Activated naive CD4-positive, alpha-beta T cell treated with anti-CD3 and anti-CD28 coated beads, Interleukin-2, amount 10 ng/mL, durations not matched to agents 7 days and 5 days (primary cell): ENCODE results near the gene OR6C2.
"Not testable (repeated sequence)": the region's sequence is repeated elsewhere in the genome, so short reads cannot be mapped to it uniquely, and the experiment has no call there.

Source experiments
- CTCF ChIA-PET: fragments of 350-600 bp; sonication (Branson Sonifier 250); formaldehyde crosslinking; loops from one replicate; lab custom pipeline; 2021; ENCODE audit warnings: antibody characterized with exemption; lab: Charles Lee
- DNase-seq: peaks from one replicate; pipeline ENCODE4 v3.0.0-alpha.2; 2020
- H3K27ac Mint-ChIP-seq: one replicate; pipeline ENCODE4 v1.8.0; 2021; ENCODE audit warnings: mild to moderate bottlenecking, moderate library complexity, mixed read lengths
- H3K27me3 Mint-ChIP-seq: one replicate; pipeline ENCODE4 v1.8.0; 2021; ENCODE audit warnings: mild to moderate bottlenecking, mixed read lengths
- H3K36me3 Mint-ChIP-seq: one replicate; pipeline ENCODE4 v1.8.0; 2021; ENCODE audit warnings: mixed read lengths
- H3K4me1 Mint-ChIP-seq: one replicate; pipeline ENCODE4 v1.8.0; 2021; ENCODE audit warnings: mixed read lengths
- H3K4me3 Mint-ChIP-seq: one replicate; pipeline ENCODE4 v1.8.0; 2021; ENCODE audit warnings: mild to moderate bottlenecking, moderate library complexity, mixed read lengths
- H3K9me3 Mint-ChIP-seq: one replicate; pipeline ENCODE4 v1.8.0; 2021; ENCODE audit warnings: mixed read lengths

The OR6C2 gene

DNA sequence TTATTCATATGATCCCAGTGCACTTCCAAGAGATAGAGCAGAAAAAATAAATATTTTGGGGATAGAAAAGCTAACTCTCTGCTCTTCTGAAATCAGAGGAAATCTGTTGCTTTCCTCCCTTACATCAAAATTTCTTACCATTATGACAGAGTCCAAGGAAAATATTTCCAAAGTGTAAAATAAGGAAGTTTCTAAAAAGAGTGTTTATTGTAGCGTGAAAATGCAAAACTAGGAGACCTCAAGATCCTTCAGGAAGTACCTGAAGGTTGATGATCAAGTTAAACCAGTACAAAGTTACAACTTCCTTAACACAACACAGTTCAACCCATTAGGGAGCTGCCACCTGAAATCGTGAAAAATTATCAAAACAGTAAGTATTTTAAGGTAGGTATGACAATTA is at the start of gene OR6C2:
Gene OR6C2, plus strand, starts transcription at position 301 of the 400 bp plus-strand sequence. CDS start 8,138 bp downstream, outside the sequence.
- CTCF ChIA-PET = no interaction called here

DNA sequence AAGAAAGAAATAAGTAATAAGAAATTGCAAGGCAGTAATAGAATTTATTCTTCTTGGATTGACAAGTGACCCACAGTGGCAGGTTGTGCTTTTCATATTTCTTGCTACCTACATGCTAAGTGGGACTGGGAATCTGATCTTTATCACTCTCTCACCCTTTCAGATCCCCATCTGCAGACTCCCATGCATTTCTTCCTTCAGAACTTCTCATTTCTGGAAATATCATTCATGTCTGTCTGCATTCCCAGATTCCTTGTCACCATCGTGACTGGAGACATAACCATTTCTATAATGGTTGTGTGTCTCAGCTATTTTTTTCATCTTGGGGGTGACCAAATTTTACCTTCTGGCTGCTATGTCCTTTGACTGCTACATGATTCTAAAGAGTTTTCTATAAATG is 47.5 kb upstream of the OR6C2 start:
- CTCF ChIA-PET = no interaction called here
- DNase-seq = no peak
- H3K36me3 Mint-ChIP-seq = no peaks in the 10 kb centered on the region
- no peak overlapping the region for H3K4me3 Mint-ChIP-seq
- H3K27me3 Mint-ChIP-seq = peaks cover 4% of the 10 kb centered on the region
- H3K9me3 Mint-ChIP-seq = no peaks in the 10 kb centered on the region
- H3K27ac Mint-ChIP-seq = no peak overlapping the region
- no peaks in the 10 kb centered on the region for H3K4me1 Mint-ChIP-seq

More for the DNA sequence above, at the start of gene OR6C2:
- H3K36me3 Mint-ChIP-seq = no peaks in the 10 kb centered on the region
- no peak for DNase-seq
- no peak within 1 kb of the TSS for H3K27ac Mint-ChIP-seq
- H3K4me3 Mint-ChIP-seq = no peak within 1 kb of the TSS
- no peaks in the 10 kb centered on the region for H3K4me1 Mint-ChIP-seq
- H3K27me3 Mint-ChIP-seq = no peaks in the 10 kb centered on the region
- peaks cover 2% of the 10 kb centered on the region for H3K9me3 Mint-ChIP-seq

DNA sequence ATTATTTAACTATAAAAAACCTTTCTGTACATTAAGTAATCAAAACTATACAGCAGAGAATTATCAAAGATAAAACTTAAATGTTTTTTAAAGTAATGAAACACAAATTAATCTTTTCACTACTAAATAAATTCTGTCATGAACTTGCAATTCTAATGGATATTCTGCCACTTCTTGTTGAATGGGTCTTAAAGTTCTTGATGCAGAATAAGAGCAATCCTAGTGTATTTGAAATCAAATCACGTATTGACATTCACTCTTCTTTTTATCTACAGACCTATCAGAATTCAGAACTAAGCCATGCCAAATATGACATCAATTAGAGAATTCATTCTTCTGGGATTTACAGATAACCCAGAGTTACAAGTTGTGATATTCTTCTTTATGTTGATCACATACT is 43.6 kb upstream of the OR6C2 start, which contains the start of gene OR6C65:
Gene OR6C65, plus strand, starts transcription at position 301 of the 400 bp plus-strand sequence. Its CDS starts 0 bp downstream, at position 301.
- CTCF ChIA-PET = no interaction called here

DNA sequence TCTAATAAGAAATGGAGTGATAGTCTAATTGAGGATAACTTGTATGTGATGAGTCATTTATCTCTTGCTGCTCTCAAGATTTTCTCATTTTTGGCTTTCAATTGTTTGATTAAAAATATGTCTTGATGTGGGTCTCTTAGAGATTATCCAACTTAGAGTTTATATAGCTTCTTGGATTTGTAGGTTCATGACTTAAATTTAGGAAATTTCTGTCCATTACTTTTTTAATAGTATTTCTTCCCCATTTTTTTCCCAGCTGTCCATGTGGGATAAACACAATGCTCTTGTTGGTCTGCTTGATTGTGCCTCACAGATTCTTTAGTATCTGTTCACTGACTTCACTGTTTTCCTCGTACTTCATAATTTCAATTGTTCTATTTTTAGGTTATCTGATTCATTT is 36.0 kb upstream of the OR6C2 start:
- Mint-ChIP-seq H3K4me3 (no peak overlapping the region), H3K36me3 (no peaks in the 10 kb centered on the region), H3K4me1 (no peaks in the 10 kb centered on the region), H3K27ac (no peak overlapping the region), H3K9me3 (no peaks in the 10 kb centered on the region), H3K27me3 (peaks cover 10% of the 10 kb centered on the region)
- CTCF ChIA-PET = no interaction called here
- no peak for DNase-seq

More for the DNA sequence above, 43.6 kb upstream of the OR6C2 start, which contains the start of gene OR6C65:
- Mint-ChIP-seq H3K36me3 (no peaks in the 10 kb centered on the region), H3K4me3 (no peak within 1 kb of the TSS), H3K9me3 (no peaks in the 10 kb centered on the region), H3K27ac (no peak within 1 kb of the TSS), H3K27me3 (no peaks in the 10 kb centered on the region), H3K4me1 (no peaks in the 10 kb centered on the region)
- DNase-seq = no peak

DNA sequence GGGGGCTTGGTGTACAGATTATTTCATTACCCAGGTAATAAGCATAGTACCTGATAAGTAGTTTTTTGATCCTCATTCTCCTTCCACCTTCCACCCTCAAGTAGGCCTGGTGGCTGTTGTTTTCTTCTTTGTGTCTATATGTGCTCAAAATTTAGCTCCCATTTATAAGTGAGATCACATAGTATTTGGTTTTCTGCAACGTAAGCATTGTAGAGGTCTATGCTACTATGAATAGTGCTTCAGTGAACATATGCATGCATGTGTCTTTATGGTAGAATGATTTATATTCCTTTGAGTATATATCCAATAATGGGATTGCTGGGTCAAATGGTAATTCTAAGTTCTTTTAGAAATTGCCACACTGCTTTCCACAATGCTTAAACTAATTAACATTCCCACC is 34.7 kb upstream of the OR6C2 start:
- H3K9me3 Mint-ChIP-seq, H3K4me1 Mint-ChIP-seq, H3K36me3 Mint-ChIP-seq, H3K4me3 Mint-ChIP-seq, H3K27ac Mint-ChIP-seq, DNase-seq, CTCF ChIA-PET: not testable (repeated sequence)
- H3K27me3 Mint-ChIP-seq = peaks cover 13% of the 10 kb centered on the region

DNA sequence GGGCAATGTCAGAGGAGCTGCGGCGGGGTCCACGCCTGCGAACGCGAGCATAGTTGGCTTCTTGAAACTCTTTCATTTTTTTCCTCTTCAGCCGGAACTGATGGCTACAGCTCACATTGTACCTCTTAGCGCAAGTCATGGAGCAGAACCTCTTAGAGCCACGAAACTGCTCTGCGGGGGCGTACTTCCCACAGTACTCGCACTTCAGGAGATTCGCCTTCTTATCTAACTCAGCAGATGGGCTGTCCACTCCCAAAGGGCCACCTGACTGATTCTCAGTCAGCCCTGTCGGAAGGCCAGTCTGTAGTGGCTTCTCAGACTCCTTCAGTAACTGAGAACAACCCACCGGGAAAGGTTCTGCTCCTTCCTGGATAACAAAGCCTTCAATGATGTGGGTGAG is 31.7 kb upstream of the OR6C2 start:
- peaks cover 27% of the 10 kb centered on the region for H3K27me3 Mint-ChIP-seq
- CTCF ChIA-PET = not testable (repeated sequence)

DNA sequence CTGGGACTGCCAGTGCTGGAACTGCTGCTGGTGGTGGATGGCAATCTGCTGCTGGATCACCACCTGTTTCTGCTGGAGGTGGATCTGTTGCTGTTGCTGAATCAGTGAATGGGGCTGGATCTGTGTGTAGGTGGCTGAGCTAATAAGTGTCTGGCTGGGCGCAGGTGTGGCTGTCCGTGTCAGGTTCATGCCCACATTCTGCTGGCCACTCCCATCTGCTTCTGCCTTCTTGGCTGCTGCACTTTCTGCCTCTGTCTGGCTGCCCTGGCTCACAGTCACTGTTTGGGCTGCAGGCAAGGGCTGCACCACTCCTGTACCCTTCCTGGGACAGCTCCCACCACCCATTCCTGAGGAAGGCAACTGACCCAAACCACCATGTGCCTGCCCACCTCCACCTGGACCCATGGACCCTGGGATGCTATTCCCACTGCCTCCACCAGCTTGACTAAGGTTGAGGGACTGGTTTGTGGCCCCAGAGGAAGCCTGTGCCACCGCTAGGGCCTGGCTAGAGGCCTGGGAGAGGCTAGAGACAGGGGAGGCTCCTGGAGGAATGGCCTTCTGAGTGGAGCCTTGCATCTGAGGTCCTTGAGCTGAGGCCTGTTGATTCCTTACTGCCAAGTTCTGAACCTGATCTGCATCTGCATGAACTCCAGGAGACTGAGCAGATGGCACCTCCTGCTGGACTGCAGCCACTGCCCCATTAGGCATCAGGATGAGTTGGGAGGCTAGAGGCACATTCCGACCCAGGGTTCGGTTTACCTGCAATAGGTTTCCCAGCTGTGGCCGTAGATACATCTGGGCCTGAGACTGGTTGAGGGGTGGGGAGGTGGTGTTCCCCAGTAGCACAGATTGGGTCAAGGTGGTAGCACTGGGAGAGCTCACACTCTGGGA is 30.1 kb upstream of the OR6C2 start:
- CTCF ChIA-PET, H3K4me1 Mint-ChIP-seq, H3K4me3 Mint-ChIP-seq, DNase-seq, H3K36me3 Mint-ChIP-seq, H3K9me3 Mint-ChIP-seq, H3K27ac Mint-ChIP-seq: not testable (repeated sequence)
- H3K27me3 Mint-ChIP-seq = peaks cover 27% of the 10 kb centered on the region

More for the DNA sequence above, 31.7 kb upstream of the OR6C2 start:
- not testable (repeated sequence) for H3K9me3 Mint-ChIP-seq, H3K36me3 Mint-ChIP-seq, DNase-seq, H3K4me1 Mint-ChIP-seq, H3K27ac Mint-ChIP-seq, H3K4me3 Mint-ChIP-seq

DNA sequence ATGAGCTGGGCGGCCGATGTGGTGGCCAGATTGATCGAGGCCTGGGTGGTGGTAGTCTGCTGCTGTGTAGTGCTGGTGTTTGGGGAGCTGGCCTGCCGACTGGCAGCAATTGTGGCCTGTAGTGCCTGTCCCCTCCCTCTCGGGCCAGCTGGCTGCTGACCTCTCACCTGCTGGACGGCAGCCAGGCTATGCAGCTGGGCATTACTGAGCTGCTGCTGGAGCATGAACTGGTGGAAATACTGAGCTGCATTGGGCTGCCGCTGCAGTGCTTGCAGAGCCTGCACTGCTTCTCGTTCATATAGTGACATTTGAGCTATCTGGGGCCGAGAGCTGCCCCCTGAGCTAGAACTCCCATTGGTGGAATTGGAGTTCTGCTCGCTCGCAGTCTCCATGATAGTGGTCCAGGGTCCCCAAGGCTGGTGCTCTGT is 29.5 kb upstream of the OR6C2 start:
- H3K9me3 Mint-ChIP-seq, H3K4me3 Mint-ChIP-seq, DNase-seq, H3K4me1 Mint-ChIP-seq, CTCF ChIA-PET, H3K36me3 Mint-ChIP-seq, H3K27ac Mint-ChIP-seq: not testable (repeated sequence)
- H3K27me3 Mint-ChIP-seq = peaks cover 27% of the 10 kb centered on the region

DNA sequence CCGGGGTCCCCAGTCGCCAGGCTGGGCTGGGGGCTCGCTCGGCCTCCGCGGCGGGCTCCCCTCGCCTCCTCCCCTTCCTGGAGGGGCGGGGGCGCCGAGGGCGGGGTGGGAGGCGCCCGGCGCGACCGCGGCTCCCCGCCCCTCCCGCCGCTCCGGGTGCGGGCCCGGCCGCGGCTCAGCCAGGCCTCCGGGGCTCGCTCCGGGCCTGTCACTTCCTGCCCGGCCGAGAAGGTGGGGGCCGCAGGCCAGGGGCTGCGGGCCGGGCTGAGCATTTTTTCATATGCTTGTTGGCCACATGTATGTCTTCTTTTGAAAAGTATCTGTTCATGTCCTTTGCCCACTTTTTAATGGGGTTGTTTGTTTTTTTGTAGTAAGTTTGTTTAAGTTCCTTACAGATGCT is 29.0 kb upstream of the OR6C2 start:
- peaks cover 27% of the 10 kb centered on the region for H3K27me3 Mint-ChIP-seq
- CTCF ChIA-PET, H3K4me1 Mint-ChIP-seq, H3K36me3 Mint-ChIP-seq, H3K4me3 Mint-ChIP-seq, H3K9me3 Mint-ChIP-seq, DNase-seq, H3K27ac Mint-ChIP-seq: not testable (repeated sequence)

DNA sequence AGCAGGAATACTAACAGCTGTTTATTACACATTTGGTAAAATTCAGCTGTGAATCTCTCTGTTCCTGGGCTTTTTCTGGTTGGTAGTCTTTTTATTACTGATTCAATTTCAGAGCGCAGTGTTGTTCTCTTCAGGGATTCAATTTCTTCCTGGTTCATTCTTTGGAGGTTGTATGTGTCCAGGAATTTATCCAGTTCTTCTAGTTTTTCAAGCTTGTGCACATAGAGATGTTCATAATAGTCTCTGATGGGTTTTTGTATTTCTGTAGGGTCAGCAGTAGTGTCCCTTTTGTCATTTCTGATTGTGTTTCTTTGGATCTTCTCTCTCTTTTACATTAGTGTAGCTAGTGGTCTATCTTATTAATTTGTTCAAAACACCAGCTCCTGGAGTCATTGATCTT is 26.9 kb upstream of the OR6C2 start:
- Mint-ChIP-seq H3K4me1 (no peaks in the 10 kb centered on the region), H3K9me3 (no peaks in the 10 kb centered on the region), H3K36me3 (no peaks in the 10 kb centered on the region), H3K27ac (no peak overlapping the region), H3K4me3 (no peak overlapping the region), H3K27me3 (peaks cover 26% of the 10 kb centered on the region)
- CTCF ChIA-PET = no interaction called here
- no peak for DNase-seq

DNA sequence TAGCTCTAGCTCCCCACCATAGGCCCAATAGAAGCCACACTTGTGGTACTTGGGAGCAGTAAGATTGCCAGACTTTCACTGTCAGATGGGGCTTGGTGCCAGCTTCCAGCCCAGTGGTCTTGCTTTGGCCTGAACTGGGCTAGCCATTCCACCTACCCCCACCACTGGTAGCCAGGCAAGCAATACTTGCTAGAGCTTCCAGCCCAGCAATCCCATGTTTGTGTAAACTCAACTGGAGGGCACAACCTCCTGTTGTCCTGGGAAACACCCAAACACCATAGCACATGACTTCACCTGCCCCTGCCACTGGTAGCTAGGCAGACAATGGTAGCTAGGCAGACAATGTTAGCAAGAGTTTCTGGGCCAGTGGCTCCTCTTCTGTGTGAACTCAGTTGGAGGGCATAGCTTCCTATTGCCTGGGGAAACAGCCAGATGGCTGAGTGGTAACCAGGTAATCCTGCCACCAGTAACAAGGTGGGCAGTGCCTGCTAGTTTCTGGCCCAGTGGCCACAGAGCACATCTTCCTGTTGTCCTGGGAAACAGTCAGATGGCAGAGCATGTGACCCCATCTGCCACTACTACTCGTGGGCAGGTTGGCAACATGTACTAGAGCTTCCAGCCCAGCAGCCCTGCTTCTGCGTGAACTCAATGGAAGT is 23.4 kb upstream of the OR6C2 start:
- Mint-ChIP-seq H3K27ac (no peak overlapping the region), H3K36me3 (no peaks in the 10 kb centered on the region), H3K4me1 (no peaks in the 10 kb centered on the region), H3K9me3 (no peaks in the 10 kb centered on the region), H3K4me3 (no peak overlapping the region), H3K27me3 (peaks cover 8% of the 10 kb centered on the region)
- CTCF ChIA-PET = no interaction called here
- no peak for DNase-seq

DNA sequence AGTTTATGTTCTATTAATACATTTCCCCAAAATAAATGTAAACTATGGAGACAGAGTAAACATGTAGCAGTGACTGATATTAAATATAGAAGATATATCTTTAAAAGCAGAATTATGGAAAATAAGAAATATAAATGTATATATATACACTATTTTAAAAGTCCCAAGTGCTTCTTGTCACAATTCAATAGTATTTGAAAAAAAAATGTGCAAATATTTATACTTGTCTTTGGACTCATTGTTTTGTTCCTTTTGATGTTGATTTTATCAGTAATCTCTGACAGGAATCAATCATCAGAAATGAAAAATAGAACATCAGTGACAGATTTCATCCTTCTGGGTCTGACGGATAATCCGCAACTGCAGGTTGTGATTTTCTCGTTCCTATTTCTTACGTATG is 17.9 kb upstream of the OR6C2 start, which contains the start of gene OR6C76:
Gene OR6C76, plus strand, starts transcription at position 301 of the 400 bp plus-strand sequence. Its CDS starts 0 bp downstream, at position 301.
- CTCF ChIA-PET = no interaction called here
- no peak for DNase-seq
- Mint-ChIP-seq H3K4me3 (no peak within 1 kb of the TSS), H3K4me1 (no peaks in the 10 kb centered on the region), H3K9me3 (no peaks in the 10 kb centered on the region), H3K27ac (no peak within 1 kb of the TSS), H3K36me3 (no peaks in the 10 kb centered on the region), H3K27me3 (no peaks in the 10 kb centered on the region)

DNA sequence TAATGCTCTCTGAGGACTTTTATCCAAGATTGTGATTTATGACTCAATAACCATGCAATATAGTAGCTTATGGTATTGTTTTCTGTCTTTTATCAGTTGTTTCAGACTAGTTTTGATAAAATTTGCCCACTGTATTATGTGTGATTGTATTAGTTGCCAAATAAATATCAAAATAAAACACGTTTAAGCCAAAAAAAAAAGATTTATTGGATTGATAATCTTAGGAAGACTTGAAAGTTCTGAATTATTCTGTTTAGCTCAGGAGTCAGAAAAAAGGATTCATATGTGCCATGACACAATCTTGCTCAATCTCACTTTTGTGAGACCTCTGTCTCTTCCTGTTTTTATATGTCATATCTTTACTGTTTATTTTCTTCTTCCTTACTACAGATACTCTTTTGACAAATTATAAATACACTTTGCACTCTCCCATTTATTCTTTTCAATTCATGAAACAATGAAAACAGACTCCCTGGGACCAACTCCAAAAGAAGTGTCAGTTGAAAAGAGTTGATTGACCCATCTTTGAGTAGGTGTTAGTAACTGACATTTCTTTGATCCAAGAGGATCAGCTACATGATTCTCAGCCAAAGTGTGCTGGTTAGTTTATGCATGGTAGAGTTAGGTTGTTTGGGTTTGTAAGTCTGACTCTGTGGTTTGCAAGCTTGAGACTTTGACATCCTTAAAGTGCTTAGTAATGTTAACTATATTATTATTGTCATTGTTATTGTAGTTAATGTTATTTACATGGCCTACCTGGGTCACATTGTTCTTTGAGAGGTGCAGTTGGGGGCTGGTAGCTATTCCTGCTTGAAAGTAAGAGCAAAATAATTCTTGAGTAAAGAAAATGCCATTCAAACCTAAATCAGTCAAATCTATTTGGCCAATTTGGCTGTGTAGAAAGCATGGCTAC is 15.3 kb upstream of the OR6C2 start:
- Mint-ChIP-seq H3K36me3 (no peaks in the 10 kb centered on the region), H3K27ac (no peak overlapping the region), H3K4me3 (no peak overlapping the region), H3K27me3 (no peaks in the 10 kb centered on the region), H3K4me1 (no peaks in the 10 kb centered on the region), H3K9me3 (no peaks in the 10 kb centered on the region)
- DNase-seq = no peak
- CTCF ChIA-PET = no interaction called here

DNA sequence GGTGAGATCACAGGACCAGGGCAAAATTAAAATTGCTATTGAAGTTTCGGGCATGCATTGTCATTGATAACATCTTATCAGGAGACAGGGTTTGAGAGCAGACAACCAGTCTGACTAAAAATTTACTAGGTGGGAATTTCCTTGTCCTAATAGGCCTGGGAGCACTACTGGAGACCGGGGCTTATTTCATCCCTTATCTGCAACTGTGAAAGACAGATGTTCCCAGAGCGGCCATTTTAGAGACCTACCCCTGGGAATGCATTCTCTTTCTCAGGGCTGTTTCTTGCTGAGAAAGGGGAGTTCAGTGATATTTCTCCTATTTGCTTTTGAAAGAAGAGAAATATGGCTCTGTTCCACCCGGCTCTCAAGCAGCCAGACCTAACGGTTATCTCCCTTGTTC is 2.6 kb upstream of the OR6C2 start:
- H3K4me3 Mint-ChIP-seq, H3K36me3 Mint-ChIP-seq, H3K4me1 Mint-ChIP-seq, DNase-seq, CTCF ChIA-PET, H3K27ac Mint-ChIP-seq, H3K27me3 Mint-ChIP-seq, H3K9me3 Mint-ChIP-seq: not testable (repeated sequence)
